SK-N-SH (cell line): ENCODE measurements around the gene CALN1.

ENCODE experiments used
- CTCF ChIP-seq: fragments of 200-600 bp; sonication (generic); IDR thresholded peaks from 2 replicates; pipeline ENCODE4 v1.6.1; 2017; ENCODE audit warnings: antibody characterized with exemption, mild to moderate bottlenecking, moderate library complexity
- NFIC ChIP-seq: IDR thresholded peaks from 2 replicates; pipeline ENCODE4 v1.4.0; 2012; ENCODE audit warnings: borderline replicate concordance

DNA sequence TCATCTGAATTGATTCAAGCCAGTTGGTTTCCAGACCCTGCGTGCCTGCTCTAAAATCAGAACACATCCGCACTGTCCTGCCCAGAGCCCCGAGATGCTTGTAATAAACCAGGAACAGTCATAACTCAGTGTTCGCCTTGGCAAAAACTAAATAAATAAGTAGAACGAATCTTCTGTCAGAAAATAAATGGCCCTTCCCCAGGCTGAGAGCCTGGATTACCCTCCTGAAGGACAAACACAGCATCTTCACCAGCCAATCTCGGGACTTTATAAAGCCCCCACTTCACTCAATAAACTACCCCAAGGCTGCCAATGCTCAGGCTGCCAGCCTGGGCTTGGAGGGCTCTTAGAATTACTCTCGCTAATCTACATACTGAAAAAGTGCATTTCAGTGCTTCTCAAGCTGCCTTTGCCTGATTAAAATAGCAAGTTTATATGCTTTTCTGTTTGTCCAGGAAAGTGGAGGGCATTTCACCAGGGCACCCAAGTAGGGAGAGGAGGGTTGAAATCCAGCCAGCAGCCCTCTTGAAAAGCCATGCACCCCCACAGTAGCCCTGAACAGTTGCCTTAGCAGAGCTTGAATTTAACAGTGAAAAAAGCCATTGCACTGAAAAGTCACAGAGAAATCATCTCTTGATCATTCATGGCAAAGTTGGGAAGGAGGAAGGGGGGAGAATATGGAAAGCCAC, 136.6 kb downstream of the CALN1 start:
- TF ChIP-seq CTCF (no peak), NFIC (no peak)
